HUES64 (cell line): Measurements from ENCODE around the gene MFSD6.

ENCODE experiments used
- H3K27ac ChIP-seq: 2 replicates; pipeline ENCODE4 v1.7.0; 2013; ENCODE audit warnings: low read depth, low read length, inconsistent platforms
- H3K27me3 ChIP-seq: 2 replicates; pipeline ENCODE4 v1.6.1; 2013; ENCODE audit warnings: mild to moderate bottlenecking, low read length; ENCODE audit not compliant: insufficient read depth
- H3K36me3 ChIP-seq: 2 replicates; pipeline ENCODE4 v1.6.1; 2013; ENCODE audit warnings: mild to moderate bottlenecking, low read length; ENCODE audit not compliant: insufficient read depth
- H3K4me1 ChIP-seq: 2 replicates; pipeline ENCODE4 v1.6.1; 2013; ENCODE audit warnings: mild to moderate bottlenecking, low read length, moderate library complexity; ENCODE audit not compliant: insufficient read depth
- H3K4me3 ChIP-seq: 2 replicates; pipeline ENCODE4 v1.5.1; 2013; ENCODE audit warnings: mild to moderate bottlenecking, low read length, moderate library complexity
- H3K9ac ChIP-seq: 2 replicates; pipeline ENCODE4 v1.6.1; 2013; ENCODE audit warnings: mild to moderate bottlenecking, low read depth, low read length
- H3K9me3 ChIP-seq: 2 replicates; pipeline ENCODE4 v1.6.1; 2013; ENCODE audit warnings: low read depth, low read length; ENCODE audit not compliant: insufficient read depth
- WGBS: fragments of 150-250, 120-280 bp; methylation state at CpG from one replicate; pipeline ENCODE4 v1.1.7; 2013; ENCODE audit warnings: missing lambda C conversion rate; 5-methylcytosine and 5-hydroxymethylcytosine counted together

The MFSD6 gene

GRCh38 chr2:190406805-190407204, 1.4 kb upstream of the MFSD6 start:
- Histone ChIP-seq H3K27me3 (peaks cover 46% of the 10 kb centered on the region), H3K4me1 (0 out of 2 replicates have a peak, but pooled peaks cover 12% of the 10 kb centered on the region), H3K4me3 (peak overlapping the region; percentile 67), H3K9me3 (0 out of 2 replicates have a peak, but pooled peaks cover 2% of the 10 kb centered on the region), H3K36me3 (no peaks in the 10 kb centered on the region), H3K27ac (no peak overlapping the region), H3K9ac (no peak overlapping the region)
- WGBS = 79% methylated on average over 4 of the region's 4 CpGs

- Histone ChIP-seq H3K4me3 (peak overlapping the region; percentile 67), H3K9me3 (0 out of 2 replicates have a peak, but pooled peaks cover 2% of the 10 kb centered on the region), H3K4me1 (0 out of 2 replicates have a peak, but pooled peaks cover 12% of the 10 kb centered on the region), H3K9ac (no peak overlapping the region), H3K36me3 (no peaks in the 10 kb centered on the region), H3K27ac (no peak overlapping the region), H3K27me3 (peaks cover 46% of the 10 kb centered on the region)
- 32% methylated on average over 11 of the region's 11 CpGs for WGBS
Measured at GRCh38 chr2:190407246-190407661, 901 bp upstream of the MFSD6 start.

GRCh38 chr2:190408538-190409271, 550 bp downstream of the MFSD6 start:
- Histone ChIP-seq H3K4me3 (peak overlapping the region; percentile 67), H3K9ac (peak overlapping the region; percentile 40), H3K4me1 (peaks cover 24% of the 10 kb centered on the region), H3K9me3 (0 out of 2 replicates have a peak, but pooled peaks cover 2% of the 10 kb centered on the region), H3K27me3 (peaks cover 46% of the 10 kb centered on the region), H3K36me3 (no peaks in the 10 kb centered on the region), H3K27ac (no peak overlapping the region)
- 1% methylated on average over 54 of the region's 54 CpGs for WGBS

- 67% methylated on average over 2 of the region's 2 CpGs for WGBS
- H3K9ac ChIP-seq = no peak overlapping the region
- no peaks in the 10 kb centered on the region for H3K36me3 ChIP-seq
- no peak overlapping the region for H3K27ac ChIP-seq
- H3K4me1 ChIP-seq = peaks cover 24% of the 10 kb centered on the region
- H3K27me3 ChIP-seq = peaks cover 46% of the 10 kb centered on the region
- 0 out of 2 replicates have a peak, but pooled peaks cover 2% of the 10 kb centered on the region for H3K9me3 ChIP-seq
- H3K4me3 ChIP-seq = no peak overlapping the region; the same call in 1 of the 2 replicates
Measured at GRCh38 chr2:190409616-190410015, 1.5 kb downstream of the MFSD6 start.

GRCh38 chr2:190410166-190410565, 2.0 kb downstream of the MFSD6 start:
- peaks cover 46% of the 10 kb centered on the region for H3K27me3 ChIP-seq
- 100% methylated on average over 1 of the region's 3 CpGs for WGBS
- no peak overlapping the region for H3K9ac ChIP-seq
- H3K4me1 ChIP-seq = peaks cover 24% of the 10 kb centered on the region
- no peak overlapping the region for H3K27ac ChIP-seq
- H3K4me3 ChIP-seq = no peak overlapping the region
- 0 out of 2 replicates have a peak, but pooled peaks cover 2% of the 10 kb centered on the region for H3K9me3 ChIP-seq
- H3K36me3 ChIP-seq = no peaks in the 10 kb centered on the region

- 30% methylated on average over 2 of the region's 3 CpGs for WGBS
- H3K36me3 ChIP-seq = no peaks in the 10 kb centered on the region
- H3K4me3 ChIP-seq = no peak overlapping the region
- H3K9ac ChIP-seq = no peak overlapping the region
- H3K27ac ChIP-seq = no peak overlapping the region
- H3K27me3 ChIP-seq = peaks cover 26% of the 10 kb centered on the region
- H3K9me3 ChIP-seq = no peaks in the 10 kb centered on the region
- H3K4me1 ChIP-seq = peaks cover 16% of the 10 kb centered on the region
Measured at GRCh38 chr2:190412966-190413365, 4.8 kb downstream of the MFSD6 start.

GRCh38 chr2:190413421-190413820, 5.3 kb downstream of the MFSD6 start:
- 86% methylated on average over 4 of the region's 4 CpGs for WGBS
- H3K4me1 ChIP-seq = peaks cover 16% of the 10 kb centered on the region
- no peak overlapping the region for H3K4me3 ChIP-seq
- no peak overlapping the region for H3K27ac ChIP-seq
- H3K36me3 ChIP-seq = no peaks in the 10 kb centered on the region
- peaks cover 23% of the 10 kb centered on the region for H3K27me3 ChIP-seq
- no peak overlapping the region for H3K9ac ChIP-seq
- no peaks in the 10 kb centered on the region for H3K9me3 ChIP-seq

GRCh38 chr2:190415251-190415650, 7.1 kb downstream of the MFSD6 start:
- no peaks in the 10 kb centered on the region for H3K36me3 ChIP-seq
- peaks cover 11% of the 10 kb centered on the region for H3K4me1 ChIP-seq
- no peak overlapping the region for H3K4me3 ChIP-seq
- WGBS = 98% methylated on average over 4 of the region's 4 CpGs
- no peaks in the 10 kb centered on the region for H3K9me3 ChIP-seq
- no peak overlapping the region for H3K9ac ChIP-seq
- peaks cover 4% of the 10 kb centered on the region for H3K27me3 ChIP-seq
- H3K27ac ChIP-seq = no peak overlapping the region

- Histone ChIP-seq H3K4me3 (no peak overlapping the region), H3K27ac (no peak overlapping the region), H3K4me1 (peaks cover 11% of the 10 kb centered on the region), H3K27me3 (no peaks in the 10 kb centered on the region), H3K36me3 (no peaks in the 10 kb centered on the region), H3K9me3 (no peaks in the 10 kb centered on the region), H3K9ac (no peak overlapping the region)
- WGBS = no CpG with 5 or more reads among the region's 2 CpGs
Measured at GRCh38 chr2:190415794-190416775, 7.9 kb downstream of the MFSD6 start.

GRCh38 chr2:190417045-190417842, 9.1 kb downstream of the MFSD6 start:
- 94% methylated on average over 8 of the region's 9 CpGs for WGBS
- Histone ChIP-seq H3K4me3 (no peak overlapping the region), H3K9me3 (no peaks in the 10 kb centered on the region), H3K27ac (no peak overlapping the region), H3K36me3 (no peaks in the 10 kb centered on the region), H3K9ac (no peak overlapping the region), H3K27me3 (no peaks in the 10 kb centered on the region), H3K4me1 (peaks cover 11% of the 10 kb centered on the region)
